Astrocyte (in vitro differentiated cells and primary cell): ENCODE data around the gene KCNQ5. TPM values are rescaled to one million over a fixed set of nuclear protein-coding genes. Genes with fewer than 3 reads are reported as not detected.
A peak's percentile ranks its signal among the peaks of the same experiment; 100 is the strongest.

Experiments used
- DNase-seq: peaks from one replicate; pipeline ENCODE4 v3.0.0-alpha.2; 2010; ENCODE audit warnings: low read depth
- FAIRE-seq: peaks from 2 replicates; lab custom pipeline; 2011; peaks lifted over from hg19 to GRCh38; lab: Jason Lieb, UNC
- H2AFZ ChIP-seq: 2 replicates; pipeline ENCODE4 v1.6.0; 2012; ENCODE audit warnings: low read depth, low read length, inconsistent platforms
- H3K27ac ChIP-seq: 2 replicates; pipeline ENCODE4 v1.5.1; 2011; ENCODE audit warnings: low read depth, low read length, inconsistent platforms
- H3K27me3 ChIP-seq: 2 replicates; pipeline ENCODE4 v1.6.0; 2011; ENCODE audit warnings: low read length, inconsistent platforms; ENCODE audit not compliant: insufficient read depth
- H3K36me3 ChIP-seq: 2 replicates; pipeline ENCODE4 v1.5.1; 2011; ENCODE audit warnings: low read length, inconsistent platforms; ENCODE audit not compliant: insufficient read depth
- H3K4me1 ChIP-seq: 2 replicates; pipeline ENCODE4 v1.5.1; 2011; ENCODE audit warnings: low read length, inconsistent platforms; ENCODE audit not compliant: insufficient read depth
- H3K4me2 ChIP-seq: 2 replicates; pipeline ENCODE4 v1.6.0; 2012; ENCODE audit warnings: low read length, inconsistent platforms
- H3K4me3 ChIP-seq: 2 replicates; pipeline ENCODE4 v1.5.1; 2011; ENCODE audit warnings: low read depth, mild to moderate bottlenecking, low read length, inconsistent platforms; ENCODE audit not compliant: insufficient read depth
- H3K79me2 ChIP-seq: 2 replicates; pipeline ENCODE4 v1.6.0; 2012; ENCODE audit warnings: mild to moderate bottlenecking, low read length, inconsistent platforms; ENCODE audit not compliant: insufficient read depth
- H3K9ac ChIP-seq: 2 replicates; pipeline ENCODE4 v1.6.0; 2012; ENCODE audit warnings: mild to moderate bottlenecking, low read length, inconsistent platforms
- H3K9me3 ChIP-seq: 2 replicates; pipeline ENCODE4 v1.5.1; 2012; ENCODE audit warnings: low read depth, mild to moderate bottlenecking, low read length, inconsistent platforms; ENCODE audit not compliant: insufficient read depth
- H4K20me1 ChIP-seq: 2 replicates; pipeline ENCODE4 v1.6.0; 2012; ENCODE audit warnings: low read length, inconsistent platforms; ENCODE audit not compliant: insufficient read depth
- H3K27ac Mint-ChIP-seq: one replicate; pipeline ENCODE4 v1.8.0; 2021; ENCODE audit warnings: mild to moderate bottlenecking, mixed read lengths; ENCODE audit not compliant: unreplicated experiment
- H3K27me3 Mint-ChIP-seq: one replicate; pipeline ENCODE4 v1.8.0; 2021; ENCODE audit warnings: low read depth, mixed read lengths; ENCODE audit not compliant: unreplicated experiment
- H3K36me3 Mint-ChIP-seq: one replicate; pipeline ENCODE4 v1.8.0; 2021; ENCODE audit warnings: low read depth, mixed read lengths; ENCODE audit not compliant: unreplicated experiment
- H3K4me1 Mint-ChIP-seq: one replicate; pipeline ENCODE4 v1.8.0; 2021; ENCODE audit warnings: low read depth, mixed read lengths; ENCODE audit not compliant: unreplicated experiment
- H3K4me3 Mint-ChIP-seq: one replicate; pipeline ENCODE4 v1.8.0; 2021; ENCODE audit warnings: mild to moderate bottlenecking, moderate library complexity, mixed read lengths; ENCODE audit not compliant: unreplicated experiment
- H3K9me3 Mint-ChIP-seq: one replicate; pipeline ENCODE4 v1.8.0; 2021; ENCODE audit warnings: mild to moderate bottlenecking, mixed read lengths; ENCODE audit not compliant: unreplicated experiment
- CTCF ChIP-seq: IDR thresholded peaks from 2 replicates; pipeline ENCODE4 v1.5.1; 2011; ENCODE audit warnings: low read depth, mild to moderate bottlenecking, inconsistent platforms, low read length, moderate library complexity; ENCODE audit not compliant: insufficient read depth
- EZH2 ChIP-seq: IDR thresholded peaks from 2 replicates; pipeline ENCODE4 v1.6.1; 2012; ENCODE audit warnings: mild to moderate bottlenecking, low read length, inconsistent platforms; ENCODE audit not compliant: insufficient read depth
- total RNA-seq: library from RNA; stranded (reverse); gene quantifications from 2 replicates; pipeline ENCODE4 v1.2.1, GENCODE V29; 2021

KCNQ5 gene
- total RNA-seq, 1 donor from 2014 or later = 2.0 TPM

GRCh38 chr6:72689107-72689954 lies 67.5 kb downstream of the KCNQ5 start:
- no peaks in the 10 kb centered on the region for H4K20me1 ChIP-seq
- no peak overlapping the region for H3K27ac ChIP-seq
- H3K27me3 Mint-ChIP-seq = no peaks in the 10 kb centered on the region
- no peaks in the 10 kb centered on the region for H3K4me1 ChIP-seq
- H2AFZ ChIP-seq = no peak overlapping the region
- no peak overlapping the region for H3K9ac ChIP-seq
- H3K36me3 ChIP-seq = no peaks in the 10 kb centered on the region
- DNase-seq (no peak), FAIRE-seq (peak; percentile 43)
- H3K27ac Mint-ChIP-seq = no peak overlapping the region
- TF ChIP-seq EZH2 = no peak
- no peak for TF ChIP-seq CTCF
- H3K9me3 Mint-ChIP-seq = no peaks in the 10 kb centered on the region
- H3K79me2 ChIP-seq = no peaks in the 10 kb centered on the region
- H3K27me3 ChIP-seq = no peaks in the 10 kb centered on the region
- H3K4me3 ChIP-seq = no peak overlapping the region
- no peak overlapping the region for H3K4me2 ChIP-seq
- H3K9me3 ChIP-seq = no peaks in the 10 kb centered on the region
- no peaks in the 10 kb centered on the region for H3K36me3 Mint-ChIP-seq
- no peaks in the 10 kb centered on the region for H3K4me1 Mint-ChIP-seq
- H3K4me3 Mint-ChIP-seq = no peak overlapping the region

GRCh38 chr6:72691249-72691648 lies 69.4 kb downstream of the KCNQ5 start:
- no peak overlapping the region for H3K4me2 ChIP-seq
- no peak overlapping the region for H3K4me3 ChIP-seq
- Mint-ChIP-seq H3K4me3 (no peak overlapping the region), H3K36me3 (no peaks in the 10 kb centered on the region), H3K4me1 (no peaks in the 10 kb centered on the region), H3K9me3 (no peaks in the 10 kb centered on the region), H3K27me3 (no peaks in the 10 kb centered on the region), H3K27ac (no peak overlapping the region)
- DNase-seq (no peak), FAIRE-seq (no peak)
- H3K9ac ChIP-seq = no peak overlapping the region
- no peaks in the 10 kb centered on the region for H3K79me2 ChIP-seq
- H3K9me3 ChIP-seq = no peaks in the 10 kb centered on the region
- no peaks in the 10 kb centered on the region for H4K20me1 ChIP-seq
- TF ChIP-seq CTCF (no peak), EZH2 (no peak)
- no peak overlapping the region for H3K27ac ChIP-seq
- no peak overlapping the region for H2AFZ ChIP-seq
- H3K27me3 ChIP-seq = no peaks in the 10 kb centered on the region
- no peaks in the 10 kb centered on the region for H3K36me3 ChIP-seq
- H3K4me1 ChIP-seq = no peaks in the 10 kb centered on the region

- no peak overlapping the region for H3K9ac ChIP-seq
- H3K27me3 Mint-ChIP-seq = no peaks in the 10 kb centered on the region
- no peaks in the 10 kb centered on the region for H3K36me3 Mint-ChIP-seq
- H3K4me1 Mint-ChIP-seq = no peaks in the 10 kb centered on the region
- no peaks in the 10 kb centered on the region for H3K9me3 Mint-ChIP-seq
- no peak overlapping the region for H3K4me2 ChIP-seq
- FAIRE-seq (no peak), DNase-seq (no peak)
- TF ChIP-seq EZH2 (no peak), CTCF (no peak)
- no peak overlapping the region for H3K27ac ChIP-seq
- no peak overlapping the region for H3K27ac Mint-ChIP-seq
- no peaks in the 10 kb centered on the region for H4K20me1 ChIP-seq
- H3K4me3 Mint-ChIP-seq = no peak overlapping the region
- H3K36me3 ChIP-seq = no peaks in the 10 kb centered on the region
- H3K4me3 ChIP-seq = no peak overlapping the region
- no peaks in the 10 kb centered on the region for H3K4me1 ChIP-seq
- H3K9me3 ChIP-seq = no peaks in the 10 kb centered on the region
- no peaks in the 10 kb centered on the region for H3K79me2 ChIP-seq
- H2AFZ ChIP-seq = no peak overlapping the region
- no peaks in the 10 kb centered on the region for H3K27me3 ChIP-seq
Observed at GRCh38 chr6:72696055-72696454, 74.2 kb downstream of the KCNQ5 start.
